Colonic mucosa (tissue), 4 donors: ENCODE data around the gene SLIT3. TPM values are rescaled to one million over a fixed set of nuclear protein-coding genes. Genes with fewer than 3 reads are reported as not detected.

Experiments
- DNase-seq: peaks from one replicate; pipeline ENCODE4 v3.0.0-alpha.2; 2020
- H3K27ac ChIP-seq: fragments of 200-600 bp; one replicate; pipeline ENCODE4 v1.8.0; 2021
- H3K27me3 ChIP-seq: fragments of 200-600 bp; one replicate; pipeline ENCODE4 v1.8.0; 2021
- H3K36me3 ChIP-seq: fragments of 200-600 bp; one replicate; pipeline ENCODE4 v1.8.0; 2021
- H3K4me1 ChIP-seq: fragments of 200-600 bp; one replicate; pipeline ENCODE4 v1.8.0; 2021; ENCODE audit warnings: mild to moderate bottlenecking
- H3K4me3 ChIP-seq: fragments of 200-600 bp; one replicate; pipeline ENCODE4 v1.8.0; 2021
- H3K9ac ChIP-seq, 2 donors: one replicate each; pipeline ENCODE4 v1.7.0; 2013; ENCODE audit warnings: control low read depth in 2 of 2, low read depth in 2 of 2, low read length in 2 of 2
- H3K9me3 ChIP-seq: fragments of 200-600 bp; one replicate; pipeline ENCODE4 v1.8.0; 2021
- CTCF ChIP-seq: fragments of 200-600 bp; IDR thresholded peaks from one replicate; pipeline ENCODE4 v1.8.0; 2022; ENCODE audit warnings: antibody characterized with exemption, mild to moderate bottlenecking
- intact Hi-C: fragments of 100-400 bp; cut with DNase I; formaldehyde crosslinking; loops from one replicate; pipeline ENCODE4 v1.14.1; 2022
- total RNA-seq, 2 donors: library from RNA; stranded (reverse); fragmentation: NEBNext Ultra II Directional in 1 of 2; extraction: Animal tissue kit (Norgen Biotek cat#: 25700) in 1 of 2; gene quantifications; one replicate each; pipeline ENCODE4 v1.2.1, GENCODE V29; 2021
- donor health status: healthy.
- donor health status: DM: no; HTN: no; CAD: no.
- donor health status: DM: no; HTN: no; CAD: no.

SLIT3 gene
- total RNA-seq, 2 donors from 2014 or later: 3.4 to 7.6 TPM

- Histone ChIP-seq H3K4me3 (no peak overlapping the region), H3K9ac (no peak overlapping the region), H3K27ac (no peak overlapping the region), H3K36me3 (no peaks in the 10 kb centered on the region), H3K9me3 (no peaks in the 10 kb centered on the region), H3K4me1 (no peaks in the 10 kb centered on the region), H3K27me3 (no peaks in the 10 kb centered on the region)
- no peak for TF ChIP-seq CTCF
- intact Hi-C loops: no loop called here
- no peak for DNase-seq
Measured at GRCh38 chr5:168695301-168695835, 605.6 kb downstream of the SLIT3 start.

GRCh38 chr5:168694289-168694688 lies 606.6 kb downstream of the SLIT3 start:
- H3K27ac ChIP-seq: no peak overlapping the region
- no peaks in the 10 kb centered on the region for H3K4me1 ChIP-seq
- no peaks in the 10 kb centered on the region for H3K27me3 ChIP-seq
- DNase-seq: no peak
- no peak overlapping the region for H3K9ac ChIP-seq
- intact Hi-C loops: no loop called here
- H3K36me3 ChIP-seq: no peaks in the 10 kb centered on the region
- H3K4me3 ChIP-seq: no peak overlapping the region
- H3K9me3 ChIP-seq: no peaks in the 10 kb centered on the region
- no peak for TF ChIP-seq CTCF

- H3K36me3 ChIP-seq: no peaks in the 10 kb centered on the region
- TF ChIP-seq CTCF: no peak
- no peak overlapping the region for H3K9ac ChIP-seq
- H3K27me3 ChIP-seq: no peaks in the 10 kb centered on the region
- no peak overlapping the region for H3K27ac ChIP-seq
- H3K9me3 ChIP-seq: no peaks in the 10 kb centered on the region
- DNase-seq: no peak
- no peak overlapping the region for H3K4me3 ChIP-seq
- intact Hi-C loops: no loop called here
- H3K4me1 ChIP-seq: no peaks in the 10 kb centered on the region
Measured at GRCh38 chr5:168693883-168694282, 607.1 kb downstream of the SLIT3 start.

GRCh38 chr5:168693297-168693696 lies 607.6 kb downstream of the SLIT3 start:
- intact Hi-C loops: no loop called here
- no peaks in the 10 kb centered on the region for H3K36me3 ChIP-seq
- TF ChIP-seq CTCF: no peak
- H3K9me3 ChIP-seq: no peaks in the 10 kb centered on the region
- no peaks in the 10 kb centered on the region for H3K27me3 ChIP-seq
- no peak overlapping the region for H3K9ac ChIP-seq
- no peak overlapping the region for H3K4me3 ChIP-seq
- no peak for DNase-seq
- H3K4me1 ChIP-seq: no peaks in the 10 kb centered on the region
- no peak overlapping the region for H3K27ac ChIP-seq

- TF ChIP-seq CTCF: no peak
- Histone ChIP-seq H3K9me3 (no peaks in the 10 kb centered on the region), H3K4me1 (no peaks in the 10 kb centered on the region), H3K9ac (no peak overlapping the region), H3K27ac (no peak overlapping the region), H3K27me3 (no peaks in the 10 kb centered on the region), H3K36me3 (no peaks in the 10 kb centered on the region), H3K4me3 (no peak overlapping the region)
- intact Hi-C loops: no loop called here
- DNase-seq: no peak
Measured at GRCh38 chr5:168691891-168692290, 609.0 kb downstream of the SLIT3 start.
